Fibroblast of the aortic adventitia (primary cell): ENCODE data around the gene CCDC179. TPM values are rescaled to one million over a fixed set of nuclear protein-coding genes. Genes with fewer than 3 reads are reported as not detected.

Experiments
- DNase-seq: peaks from one replicate; pipeline ENCODE4 v3.0.0-alpha.2; 2010; ENCODE audit warnings: low read depth
- H3K4me3 ChIP-seq: 2 replicates; pipeline ENCODE4 v1.5.1; 2011; ENCODE audit warnings: low read depth, mild to moderate bottlenecking, control low read depth, low read length, moderate library complexity
- total RNA-seq: library from RNA; depleted of rRNA; stranded (reverse); fragments of >200 nt; gene quantifications from 2 replicates; pipeline ENCODE4 v1.2.3, GENCODE V29; 2012; ENCODE audit warnings: low replicate concordance
- TF ChIP-seq, protein P1 (sequence below): IDR thresholded peaks from 2 replicates; pipeline ENCODE4 v1.5.1; 2011; ENCODE audit warnings: mild to moderate bottlenecking, low read length, control low read depth, inconsistent platforms; ENCODE audit not compliant: insufficient read depth

The CCDC179 gene
- total RNA-seq, 1 donor: not detected

DNA sequence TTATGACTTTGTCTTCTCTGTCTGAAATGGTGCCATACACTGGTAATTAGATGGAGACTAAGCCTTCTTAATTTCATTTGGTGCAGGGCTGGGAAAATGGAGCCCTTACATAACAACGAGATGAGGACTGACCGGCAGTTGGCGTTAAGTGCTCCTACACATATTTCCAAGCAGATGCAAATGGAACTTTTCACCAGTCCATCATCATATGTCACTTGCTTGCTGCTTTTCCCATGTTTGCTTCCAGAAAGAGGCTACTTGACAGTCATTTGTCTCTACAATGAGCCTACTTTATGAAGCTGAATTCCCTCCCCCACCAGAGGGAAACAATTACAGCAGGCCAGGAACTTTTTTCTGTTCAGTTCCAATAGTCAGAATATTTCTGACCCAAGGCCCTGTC is 63.2 kb downstream of the CCDC179 start:
- no peak for DNase-seq
- H3K4me3 ChIP-seq: no peak overlapping the region
- TF ChIP-seq, protein P1, sequence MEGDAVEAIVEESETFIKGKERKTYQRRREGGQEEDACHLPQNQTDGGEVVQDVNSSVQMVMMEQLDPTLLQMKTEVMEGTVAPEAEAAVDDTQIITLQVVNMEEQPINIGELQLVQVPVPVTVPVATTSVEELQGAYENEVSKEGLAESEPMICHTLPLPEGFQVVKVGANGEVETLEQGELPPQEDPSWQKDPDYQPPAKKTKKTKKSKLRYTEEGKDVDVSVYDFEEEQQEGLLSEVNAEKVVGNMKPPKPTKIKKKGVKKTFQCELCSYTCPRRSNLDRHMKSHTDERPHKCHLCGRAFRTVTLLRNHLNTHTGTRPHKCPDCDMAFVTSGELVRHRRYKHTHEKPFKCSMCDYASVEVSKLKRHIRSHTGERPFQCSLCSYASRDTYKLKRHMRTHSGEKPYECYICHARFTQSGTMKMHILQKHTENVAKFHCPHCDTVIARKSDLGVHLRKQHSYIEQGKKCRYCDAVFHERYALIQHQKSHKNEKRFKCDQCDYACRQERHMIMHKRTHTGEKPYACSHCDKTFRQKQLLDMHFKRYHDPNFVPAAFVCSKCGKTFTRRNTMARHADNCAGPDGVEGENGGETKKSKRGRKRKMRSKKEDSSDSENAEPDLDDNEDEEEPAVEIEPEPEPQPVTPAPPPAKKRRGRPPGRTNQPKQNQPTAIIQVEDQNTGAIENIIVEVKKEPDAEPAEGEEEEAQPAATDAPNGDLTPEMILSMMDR: no peak

Other genes starting within 250 kb of the CCDC179 start
- 8.9 and 12.8 TPM in 2 replicates for gene FANCF, start 234.7 kb downstream of the CCDC179 start, total RNA-seq
- 0.90 and 5.8 TPM in 2 replicates for gene GAS2, start 193.9 kb downstream of the CCDC179 start, total RNA-seq
- 4.1 and 6.9 TPM in 2 replicates for gene SVIP, start 30.7 kb downstream of the CCDC179 start, total RNA-seq